GM10266 (cell line): Measurements from ENCODE around the gene CTSD.

Source experiments
- DNase-seq: peaks from one replicate; pipeline ENCODE4 v3.0.0; 2012; ENCODE audit errors: extremely low spot score
- CTCF ChIP-seq: IDR thresholded peaks from 2 replicates; pipeline ENCODE4 v1.5.1; 2012; ENCODE audit warnings: mild to moderate bottlenecking, low read depth; ENCODE audit not compliant: control insufficient read depth, insufficient read depth; ENCODE audit errors: missing control alignments

Gene CTSD

DNA sequence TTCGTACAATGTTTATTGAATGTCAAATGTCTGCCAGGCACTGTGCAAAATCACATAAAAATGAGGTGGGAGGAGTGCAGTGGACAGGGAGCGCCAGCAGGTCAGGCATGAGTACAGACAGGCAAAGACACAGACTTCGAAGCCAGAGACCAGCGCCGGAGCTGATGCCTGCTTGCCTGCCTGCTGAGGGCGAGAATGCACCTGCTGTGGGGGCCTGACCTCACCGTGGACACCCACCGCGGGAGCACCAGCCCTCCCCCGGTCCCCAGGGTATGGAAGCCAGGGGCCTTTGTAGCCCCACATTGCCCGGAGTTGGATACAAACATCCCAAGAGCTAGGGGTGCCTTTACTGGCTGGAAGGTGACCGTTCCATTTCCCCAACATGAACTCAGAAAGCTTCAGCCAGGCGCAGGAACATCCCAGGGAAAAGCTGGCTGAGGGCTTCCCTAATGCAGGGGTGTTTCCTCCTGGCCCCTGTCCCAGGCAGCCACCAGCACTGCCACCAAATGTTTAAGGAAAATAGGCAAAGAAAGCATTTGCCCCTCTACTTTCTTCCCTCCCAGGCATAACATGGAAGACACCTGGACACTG, 31.2 kb downstream of the CTSD start:
- TF ChIP-seq CTCF: no peak
- DNase-seq: no peak

- TF ChIP-seq CTCF: no peak
- DNase-seq: no peak
These were observed 32.2 kb downstream of the CTSD start for GRCh38 chr11:1731451-1732059.

DNA sequence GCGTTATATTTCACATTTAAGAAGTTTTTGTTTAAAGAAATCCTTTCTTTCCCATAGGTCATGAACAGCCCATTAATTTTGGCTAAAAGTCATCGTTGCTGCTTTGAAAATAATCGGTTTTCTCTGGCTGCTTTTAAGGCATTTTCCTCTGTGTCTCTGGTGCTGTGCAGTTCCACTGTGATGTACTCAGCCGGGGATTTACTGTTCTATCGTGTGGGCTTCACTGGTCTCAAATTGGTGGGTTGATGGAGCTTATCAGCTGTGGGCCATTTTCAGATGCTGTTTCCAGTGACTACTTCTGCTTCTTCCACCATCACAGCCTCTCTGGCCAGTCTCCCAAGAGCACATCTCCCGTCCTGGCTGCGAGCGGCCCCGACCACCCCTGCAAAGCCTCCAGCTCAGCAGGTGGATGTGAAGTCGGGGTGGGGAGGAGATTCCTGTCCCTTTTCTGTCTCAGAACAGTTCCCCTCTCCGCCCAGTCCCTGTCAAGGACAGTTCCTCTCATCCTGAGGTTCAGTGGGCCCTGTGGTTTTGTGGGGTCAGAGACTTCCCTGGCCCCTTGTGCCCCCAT, 33.6 kb downstream of the CTSD start:
- TF ChIP-seq CTCF: no peak
- no peak for DNase-seq

DNA sequence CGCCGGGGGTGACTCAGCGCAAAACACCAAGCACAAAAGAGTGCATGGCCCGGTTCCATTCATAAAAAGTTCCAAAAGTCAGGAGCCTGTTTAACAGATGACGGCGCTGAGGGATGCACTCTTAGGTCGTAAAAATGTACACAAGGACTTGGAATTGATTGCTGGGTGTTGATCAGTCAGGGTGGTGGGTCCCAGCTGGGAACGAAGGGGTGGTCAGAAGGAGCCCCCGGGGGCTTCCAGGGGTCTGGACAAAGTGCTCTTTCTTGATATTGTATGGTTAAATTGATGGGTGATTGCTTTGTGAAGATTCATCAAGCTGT, 34.1 kb downstream of the CTSD start:
- DNase-seq: no peak

GRCh38 chr11:1728931-1729691, 34.6 kb downstream of the CTSD start:
- TF ChIP-seq CTCF: no peak
- DNase-seq: no peak

More for the DNA sequence above, 34.1 kb downstream of the CTSD start:
- TF ChIP-seq CTCF: no peak

- no peak for DNase-seq
- no peak for TF ChIP-seq CTCF
These were observed 35.4 kb downstream of the CTSD start for GRCh38 chr11:1728301-1728700.

DNA sequence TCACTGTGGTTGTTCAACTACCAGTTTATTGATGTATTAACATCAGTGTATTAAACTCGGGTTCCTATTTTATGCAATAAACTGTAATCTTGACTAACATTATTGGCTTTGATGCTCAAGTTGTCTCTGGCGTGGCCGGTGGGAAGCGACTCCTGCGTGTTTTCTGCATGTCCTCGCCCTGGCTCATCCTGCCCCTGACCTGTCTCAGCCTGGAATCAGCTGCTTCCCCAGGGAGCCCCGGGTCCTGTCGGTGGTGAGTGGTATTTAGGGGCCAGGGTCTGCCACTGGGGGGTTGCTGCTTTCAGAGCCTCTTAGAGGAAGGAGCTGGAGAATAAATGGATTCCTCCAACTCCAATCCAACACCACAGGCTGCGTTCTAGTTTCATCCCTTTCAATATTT, 35.9 kb downstream of the CTSD start:
- no peak for DNase-seq
- no peak for TF ChIP-seq CTCF
